WTC11 (cell line): ENCODE measurements around the gene FRMD4B.
"Not testable (repeated sequence)": the region's sequence is repeated elsewhere in the genome, so short reads cannot be mapped to it uniquely, and the experiment has no call there.

Experiments used
- HMGXB4 ChIP-seq: sonication (generic); formaldehyde crosslinking; IDR thresholded peaks from 2 replicates; pipeline ENCODE4 v1.8.1; 2023; ENCODE audit warnings: mild to moderate bottlenecking, moderate library complexity, missing genetic modification reagents
- USF2 ChIP-seq: sonication (generic); formaldehyde crosslinking; IDR thresholded peaks from 2 replicates; pipeline ENCODE4 v1.8.1; 2023; ENCODE audit warnings: mild to moderate bottlenecking, missing genetic modification reagents, moderate library complexity

GRCh38 chr3:69260843-69261405 lies 125.0 kb downstream of the FRMD4B start:
- TF ChIP-seq USF2 (CRISPR knock-in tag); HMGXB4: not testable (repeated sequence)
